ENCODE results near the gene ZMPSTE24.

ZMPSTE24 gene

DNA sequence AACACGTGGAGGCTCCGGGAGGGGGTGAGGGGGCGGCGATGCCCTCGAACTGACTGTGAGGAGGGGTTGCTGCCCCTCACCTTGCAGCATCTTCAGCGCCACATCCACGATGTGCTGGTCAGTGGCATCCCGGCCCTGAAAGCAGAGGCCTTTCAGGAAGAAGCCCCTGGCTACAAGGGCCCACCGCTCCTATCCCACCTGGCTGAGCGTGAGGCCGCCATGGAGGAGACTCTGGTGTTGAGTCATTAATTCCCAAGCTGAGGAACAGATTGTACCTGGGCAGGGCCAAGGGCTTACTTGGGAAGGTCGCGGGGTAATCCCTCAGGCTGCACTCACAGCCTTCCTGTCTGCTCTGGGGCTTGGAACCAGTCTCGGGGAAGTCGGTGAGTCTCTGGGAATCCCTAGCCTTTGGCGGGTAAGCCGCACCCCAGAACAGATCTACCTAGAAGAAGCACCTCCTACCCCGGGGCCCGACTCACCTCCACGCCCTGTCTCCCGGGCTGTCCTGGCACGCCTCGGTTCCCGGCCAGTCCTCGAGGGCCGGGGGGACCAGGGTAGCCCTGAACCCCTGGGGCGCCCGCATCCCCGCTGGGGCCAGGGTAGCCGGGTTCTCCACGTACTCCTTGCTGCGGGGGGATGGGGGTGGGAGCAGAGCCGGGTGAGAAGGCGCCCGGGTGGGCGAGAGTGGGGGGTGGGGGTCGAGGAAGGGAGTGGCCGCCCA lies 45.2 kb downstream of the ZMPSTE24 start:
- no peak for DNase-seq (ENCODE audit: low read depth in 4 of 4, low spot score in 1 of 4)

GRCh38 chr1:40303790-40304189 lies 45.8 kb downstream of the ZMPSTE24 start:
- no peak for DNase-seq (ENCODE audit: low read depth in 4 of 4, low spot score in 1 of 4)

DNA sequence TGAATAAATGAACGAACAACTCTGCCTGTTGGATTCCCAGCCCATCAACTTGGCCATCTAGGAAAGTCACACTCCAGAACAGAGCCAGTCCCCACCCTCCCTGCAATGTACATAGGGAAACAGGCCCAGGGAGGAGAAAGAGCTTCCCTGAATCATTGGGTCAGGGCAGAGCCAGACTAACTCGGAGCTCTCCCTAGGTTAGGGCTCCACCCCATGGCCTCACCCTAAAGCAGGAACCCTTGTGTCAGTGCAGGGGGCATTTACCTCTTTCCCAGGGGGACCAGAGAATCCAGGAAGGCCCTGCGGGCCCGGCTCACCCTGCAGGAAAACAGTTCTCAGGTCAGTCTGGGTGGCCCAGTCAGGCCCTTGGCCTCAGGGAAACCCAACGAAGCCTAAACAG lies 47.4 kb downstream of the ZMPSTE24 start:
- DNase-seq (ENCODE audit: low read depth in 4 of 4, low spot score in 1 of 4) = no peak

GRCh38 chr1:40305871-40306270 lies 47.8 kb downstream of the ZMPSTE24 start:
- no peak for DNase-seq (ENCODE audit: low read depth in 4 of 4, low spot score in 1 of 4)

GRCh38 chr1:40306296-40306695 lies 48.3 kb downstream of the ZMPSTE24 start:
- no peak for DNase-seq (ENCODE audit: low read depth in 4 of 4, low spot score in 1 of 4)

GRCh38 chr1:40307186-40307585 lies 49.1 kb downstream of the ZMPSTE24 start:
- no peak for DNase-seq (ENCODE audit: low read depth in 4 of 4, low spot score in 1 of 4)

DNA sequence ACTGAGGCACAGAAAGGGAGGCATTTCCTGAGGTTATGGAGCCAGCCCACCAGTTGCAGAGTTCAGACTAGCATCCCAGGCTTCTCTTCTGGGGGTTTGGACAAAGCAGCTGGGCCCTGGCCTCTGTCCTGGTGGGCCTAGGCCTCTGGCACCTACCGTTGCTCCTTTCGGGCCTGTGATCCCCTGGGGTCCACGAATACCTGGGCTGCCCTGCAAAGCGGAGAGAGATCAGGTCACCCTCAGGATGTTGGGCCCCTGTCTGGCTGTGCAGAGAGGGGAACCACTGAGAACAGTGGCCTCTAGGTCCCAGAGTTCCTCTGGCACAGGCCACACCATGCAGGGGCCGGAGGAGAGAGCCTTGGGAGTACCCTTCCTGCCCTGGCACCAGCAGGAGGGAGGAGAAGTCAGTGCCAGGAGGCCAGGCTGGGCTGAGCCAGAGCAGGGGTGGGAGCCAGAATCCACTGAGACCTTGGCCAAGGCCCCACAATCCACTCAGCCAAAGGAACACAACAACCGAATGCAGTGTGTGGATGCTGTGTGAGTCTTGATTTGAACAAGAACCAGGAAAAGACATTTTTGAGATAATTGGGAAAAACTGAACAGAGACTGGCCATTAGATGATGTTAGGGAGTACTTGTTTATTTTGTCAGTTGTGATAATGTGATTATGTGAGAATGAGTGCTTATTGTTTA lies 50.1 kb downstream of the ZMPSTE24 start:
- no peak for DNase-seq (ENCODE audit: low read depth in 4 of 4, low spot score in 1 of 4)

DNA sequence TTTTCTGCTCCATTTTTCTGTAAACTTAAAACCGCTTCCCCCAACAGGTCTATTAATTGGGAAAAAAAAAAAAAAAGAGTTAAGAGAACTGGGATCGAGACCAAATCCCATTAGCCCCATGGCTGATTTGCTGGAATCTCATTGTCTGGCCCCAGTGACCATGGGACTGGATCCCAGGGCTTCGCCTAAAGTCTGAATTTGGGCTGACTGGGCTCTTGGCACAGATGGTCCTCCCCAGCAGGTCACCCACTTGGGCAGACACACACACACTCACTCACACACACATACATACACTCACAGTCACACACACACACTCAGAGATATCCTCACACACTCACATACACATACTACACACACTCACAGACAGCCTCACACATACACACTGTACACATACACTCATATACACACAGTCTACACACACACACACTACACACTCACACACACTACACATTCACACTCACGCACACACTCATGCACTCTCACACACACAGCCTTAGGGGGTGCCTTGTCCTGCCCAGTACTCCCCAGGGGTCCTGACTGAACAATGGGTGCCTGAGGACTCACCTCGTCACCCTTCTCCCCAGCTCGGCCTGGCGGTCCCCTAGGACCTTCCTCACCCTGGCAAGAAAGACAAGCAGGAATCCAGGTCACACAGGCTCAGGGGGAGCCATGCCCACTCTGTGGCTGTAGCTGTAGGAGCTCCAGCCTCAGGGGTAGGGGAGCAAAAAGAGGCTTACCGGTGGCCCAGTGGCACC lies 51.5 kb downstream of the ZMPSTE24 start:
- DNase-seq (ENCODE audit: low read depth in 4 of 4, low spot score in 1 of 4) = no peak

DNA sequence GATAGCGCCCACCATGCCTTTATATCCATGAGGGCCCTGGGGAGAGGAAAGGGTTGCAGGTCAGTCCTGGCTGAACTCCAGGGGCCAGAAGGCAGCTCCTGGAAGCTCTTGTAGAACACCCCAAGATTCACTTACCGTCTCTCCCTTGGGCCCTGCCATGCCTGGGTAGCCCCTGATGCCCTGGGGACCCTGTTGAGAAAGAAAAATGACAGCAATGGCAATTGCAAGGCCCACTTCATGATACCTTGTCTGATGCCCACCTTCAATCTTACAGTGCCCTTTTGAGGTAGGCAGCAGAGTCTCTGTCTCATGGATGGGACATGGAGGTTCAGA lies 52.1 kb downstream of the ZMPSTE24 start:
- no peak for DNase-seq (ENCODE audit: low read depth in 4 of 4, low spot score in 1 of 4)

- DNase-seq (ENCODE audit: low read depth in 4 of 4, low spot score in 1 of 4) = no peak
Observed at GRCh38 chr1:40310983-40311642, 53.1 kb downstream of the ZMPSTE24 start.

DNA sequence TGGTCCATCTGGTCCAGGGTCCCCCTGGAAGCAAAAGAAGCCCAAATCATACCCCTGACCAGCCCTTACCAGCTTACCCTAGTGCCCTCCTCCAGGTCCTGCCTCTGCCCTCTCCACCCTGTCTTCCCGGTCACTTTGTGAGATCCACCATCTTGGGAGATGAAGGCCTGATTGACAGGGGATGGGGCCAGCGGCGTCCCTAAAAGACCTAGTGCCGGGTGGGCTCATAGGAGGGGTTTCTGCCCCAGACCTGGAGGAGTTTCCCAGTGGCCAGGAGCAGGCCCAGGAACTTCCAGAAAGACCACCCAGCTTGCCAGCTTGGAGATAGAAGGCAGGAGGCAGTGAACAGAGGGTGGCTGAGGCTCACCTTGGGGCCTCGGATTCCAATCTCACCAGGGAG lies 53.7 kb downstream of the ZMPSTE24 start:
- DNase-seq (ENCODE audit: low read depth in 4 of 4, low spot score in 1 of 4) = no peak

DNA sequence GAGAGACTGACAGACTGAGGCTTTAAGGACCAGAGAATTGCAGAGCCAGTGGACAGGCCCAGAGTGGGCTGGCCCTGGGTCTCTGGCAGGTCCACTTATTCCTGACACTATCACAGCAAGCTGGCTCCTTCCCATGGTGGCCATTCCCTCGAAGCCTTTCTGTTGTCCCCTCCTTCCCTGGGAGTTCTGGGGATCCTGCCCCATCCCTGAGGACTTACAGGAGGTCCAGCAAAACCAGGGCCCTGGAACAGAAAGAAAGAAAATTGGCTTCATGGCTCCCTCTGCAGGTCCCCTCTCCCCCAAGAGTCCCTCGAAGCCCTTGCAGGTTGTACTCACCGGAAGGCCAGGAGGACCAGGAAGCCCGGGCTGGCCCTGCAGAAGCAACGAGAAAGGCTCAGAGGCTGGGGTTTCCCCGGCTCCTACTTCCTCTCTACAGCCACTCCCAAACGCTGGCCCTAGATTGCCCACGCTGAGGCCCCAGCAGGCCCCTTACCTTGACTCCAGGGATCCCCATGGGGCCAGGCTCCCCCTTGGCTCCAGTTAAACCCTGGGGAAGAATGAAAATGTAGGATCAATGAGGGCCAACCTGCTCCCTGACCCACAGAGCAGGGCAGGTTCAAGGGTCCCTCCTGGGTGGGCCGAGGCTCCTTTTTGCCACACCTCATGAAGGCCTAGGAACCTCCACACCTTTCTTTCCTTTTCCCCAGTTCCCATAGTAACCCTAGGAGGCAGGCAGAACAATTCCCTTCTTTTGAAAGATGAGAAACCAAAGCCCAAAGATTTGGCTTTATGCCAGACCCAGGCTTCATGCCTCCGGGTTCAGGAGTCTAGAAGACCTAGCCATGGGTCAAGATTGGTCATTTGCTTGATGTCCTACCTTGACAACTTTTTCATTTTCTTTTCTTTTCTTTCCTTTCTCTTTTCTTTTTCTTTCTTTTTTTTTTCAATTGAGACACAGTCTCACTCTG lies 54.5 kb downstream of the ZMPSTE24 start:
- no peak for DNase-seq (ENCODE audit: low read depth in 4 of 4, low spot score in 1 of 4)

DNA sequence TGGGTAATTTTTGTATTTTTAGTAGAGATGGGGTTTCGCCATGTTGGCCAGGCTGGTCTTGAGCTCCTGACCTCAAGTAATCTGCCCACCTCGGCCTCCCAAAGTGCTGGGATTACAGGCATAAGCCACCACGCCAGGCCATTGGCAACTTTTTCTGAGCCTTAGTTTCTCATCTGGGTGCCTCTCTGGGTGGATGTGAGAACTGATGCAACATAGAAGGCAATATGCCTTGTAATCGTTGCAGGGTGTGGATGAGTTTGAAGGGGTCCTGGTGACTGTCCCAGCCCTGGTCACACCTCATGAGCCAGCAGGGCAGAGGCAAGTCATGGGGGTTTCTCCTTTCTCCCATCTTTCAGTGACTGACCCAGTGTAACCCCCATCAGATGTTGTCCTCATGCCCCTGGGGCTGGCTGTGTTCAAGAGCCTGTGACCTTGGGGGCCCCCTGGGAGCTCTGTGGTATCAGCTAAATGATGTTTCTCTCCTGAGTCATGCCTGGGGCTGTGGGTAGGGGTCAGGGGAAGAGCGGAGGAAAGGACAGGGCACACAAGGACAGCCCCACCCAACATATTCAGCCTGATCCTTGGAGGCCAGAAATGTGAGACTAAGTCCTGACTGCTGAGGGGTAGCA lies 55.4 kb downstream of the ZMPSTE24 start:
- no peak for DNase-seq (ENCODE audit: low read depth in 4 of 4, low spot score in 1 of 4)

DNA sequence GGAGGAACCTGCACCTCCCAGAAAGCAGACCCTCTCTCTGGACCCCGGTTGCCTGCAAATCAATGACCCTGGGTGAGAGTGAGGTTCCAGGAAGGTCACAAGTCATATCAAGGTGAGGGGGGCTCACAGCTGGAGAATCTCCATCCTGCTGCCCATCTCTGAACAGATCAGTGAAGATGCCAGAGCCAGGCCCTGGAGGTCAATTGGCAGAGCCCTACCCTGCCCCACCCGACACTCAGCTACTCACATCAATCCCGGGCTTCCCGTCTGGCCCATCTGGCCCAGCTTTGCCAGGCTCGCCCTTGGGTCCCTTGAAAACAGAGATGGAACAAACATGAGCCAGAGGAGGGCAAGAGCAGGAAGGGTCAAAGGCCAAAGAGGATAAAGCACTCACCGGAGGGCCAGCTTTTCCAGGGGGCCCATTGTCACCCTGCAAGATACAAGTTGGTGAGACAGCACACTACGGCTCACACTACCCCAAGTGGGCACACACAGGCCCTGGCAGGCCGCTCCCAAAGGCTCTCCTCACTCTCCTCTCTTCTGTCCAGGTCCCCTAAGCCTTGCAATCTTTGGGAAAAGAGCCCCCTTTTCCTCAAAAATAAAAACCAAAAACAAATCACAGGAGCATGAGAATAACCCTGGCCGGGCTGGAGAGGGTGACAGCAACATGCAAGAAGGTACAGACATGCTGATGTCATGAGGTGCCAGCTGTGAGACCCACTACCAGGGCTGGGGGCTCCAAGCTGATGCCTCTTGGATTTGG lies 56.1 kb downstream of the ZMPSTE24 start:
- DNase-seq (ENCODE audit: low read depth in 4 of 4, low spot score in 1 of 4) = no peak

DNA sequence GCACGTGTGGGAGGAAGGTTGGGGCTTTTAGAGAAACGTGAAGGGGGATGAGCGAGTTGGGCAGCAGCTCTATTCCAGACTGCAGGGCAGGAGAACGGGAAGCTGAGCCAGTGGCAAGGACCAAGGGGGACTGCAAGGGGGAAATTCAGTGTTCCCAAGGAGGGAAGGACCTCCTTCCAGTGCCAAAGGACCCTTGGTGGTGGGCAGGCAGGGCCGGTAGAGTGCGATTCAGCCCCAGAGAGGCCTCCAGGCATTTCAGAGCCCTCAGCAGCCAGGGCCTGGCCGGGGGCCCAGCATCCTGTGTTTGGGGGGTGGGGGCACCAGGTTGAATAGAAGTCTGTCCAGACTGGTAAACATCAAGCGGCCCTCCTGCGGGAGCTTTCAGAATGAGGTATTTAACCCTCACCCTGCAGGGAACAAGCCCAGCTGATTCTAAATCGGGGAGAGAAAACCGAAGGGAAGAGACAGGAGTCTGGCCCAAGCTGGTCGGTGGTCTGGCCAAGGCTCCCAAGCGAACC lies 56.7 kb downstream of the ZMPSTE24 start:
- no peak for DNase-seq (ENCODE audit: low read depth in 4 of 4, low spot score in 1 of 4)

DNA sequence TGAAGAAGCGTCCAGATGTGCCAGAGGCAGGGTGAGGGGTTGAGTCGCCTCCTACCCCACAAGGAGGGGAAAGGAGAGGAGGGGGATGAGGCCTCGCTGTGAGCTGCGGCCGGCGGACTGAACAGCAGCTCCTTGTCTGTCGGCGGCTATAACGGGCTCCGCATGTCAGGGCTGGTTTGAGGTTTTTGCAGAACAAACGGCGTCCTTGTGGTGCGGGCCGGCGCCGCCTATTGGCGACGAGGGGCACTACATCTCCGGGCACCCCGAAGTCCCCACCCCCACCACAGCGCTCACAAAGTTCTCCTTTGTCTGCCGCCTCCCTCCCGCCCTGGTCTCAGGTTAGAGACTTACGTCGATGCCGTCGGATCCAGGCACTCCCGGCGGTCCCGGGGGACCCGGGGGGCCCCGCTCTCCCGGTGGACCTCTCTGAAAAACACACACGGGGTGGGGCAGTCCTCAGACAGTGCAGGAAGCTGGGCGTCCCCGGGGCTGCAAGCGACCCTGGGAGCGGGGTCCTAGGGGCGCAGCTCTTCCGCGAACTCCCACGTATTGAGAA lies 57.3 kb downstream of the ZMPSTE24 start:
- DNase-seq (ENCODE audit: low read depth in 4 of 4, low spot score in 1 of 4) = peak; percentile 62 to 72 (median 70)

DNA sequence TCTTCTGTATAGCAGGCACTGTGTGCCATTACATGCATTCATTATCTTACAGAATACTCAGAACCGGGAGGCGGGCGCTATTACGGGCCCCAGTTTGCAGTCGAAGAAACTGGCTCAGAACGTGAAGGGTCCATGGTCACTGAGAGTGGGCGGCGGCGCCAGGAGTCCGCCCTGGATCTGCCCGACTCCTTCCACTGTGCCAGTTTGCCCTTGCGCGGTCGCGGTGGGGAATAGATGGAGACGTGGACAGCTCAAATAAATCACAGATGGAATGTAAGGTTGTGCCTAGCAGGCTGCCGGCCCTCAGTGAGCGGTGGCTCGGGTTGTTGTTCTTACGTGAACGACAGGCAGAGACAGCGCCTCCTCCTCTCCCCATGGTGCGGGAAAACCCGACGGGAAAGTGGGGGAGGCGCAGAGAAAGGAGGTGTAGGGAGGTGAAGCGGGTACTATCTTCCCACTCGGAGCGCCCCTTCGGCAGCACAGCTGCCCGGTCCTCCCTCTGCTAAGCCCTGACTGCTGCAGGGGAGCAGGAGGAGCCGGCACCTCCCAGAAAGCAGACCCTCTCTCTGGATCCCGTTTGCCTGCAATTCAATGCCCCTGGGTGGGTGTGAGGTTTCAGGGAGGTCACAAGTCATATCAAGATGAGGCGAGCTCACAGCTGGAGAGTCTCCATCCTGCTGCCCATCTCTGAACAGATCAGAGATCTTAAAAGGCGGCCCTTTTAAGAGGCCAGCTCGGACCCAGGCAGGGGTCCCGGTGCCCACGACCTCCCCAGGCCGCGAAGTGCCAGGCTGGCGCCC lies 58.0 kb downstream of the ZMPSTE24 start:
- DNase-seq (ENCODE audit: low read depth in 4 of 4, low spot score in 1 of 4) = no peak
